GM20431 (cell line): ENCODE measurements around the gene DDX19B.
"Not testable (repeated sequence)": the region's sequence is repeated elsewhere in the genome, so short reads cannot be mapped to it uniquely, and the experiment has no call there.

ENCODE experiments used
- in situ Hi-C: fragments of 300-500 bp; cut with MseI, MboI; formaldehyde crosslinking; loops from one replicate; pipeline ENCODE4 v1.15.0; 2020; ENCODE audit warnings: low sequenced_read_pairs; ENCODE audit not compliant: unreplicated experiment

DDX19B gene

DNA sequence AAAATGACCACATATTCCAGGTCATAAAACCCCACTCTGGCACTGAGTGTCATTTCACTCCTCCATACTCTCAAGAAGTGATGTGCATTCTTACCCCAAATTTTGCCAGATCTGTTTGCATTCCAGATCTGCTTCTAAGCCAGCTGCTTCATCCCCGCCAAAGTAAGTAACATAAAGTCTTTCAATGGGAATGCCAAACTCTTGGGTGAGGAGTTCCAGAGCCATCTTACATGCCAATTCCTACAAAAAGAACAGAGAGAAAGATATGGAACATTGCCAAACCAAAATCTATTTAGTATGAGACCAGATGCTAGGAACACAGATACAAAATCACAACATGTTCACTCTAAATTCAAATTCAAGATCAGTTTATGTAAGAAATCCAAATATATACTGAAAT, 22.6 kb upstream of the DDX19B start:
- in situ Hi-C loops = no loop called here

- in situ Hi-C loops = not testable (repeated sequence)
Observed at GRCh38 chr16:70287304-70287971, 11.5 kb upstream of the DDX19B start.

GRCh38 chr16:70289229-70290094, 9.5 kb upstream of the DDX19B start, which contains the start of gene AARS1:
Gene AARS1 (minus strand): TSS chr16:70289506. CDS start chr16:70282763, 6,743 bp downstream.
- in situ Hi-C loops = no loop called here

DNA sequence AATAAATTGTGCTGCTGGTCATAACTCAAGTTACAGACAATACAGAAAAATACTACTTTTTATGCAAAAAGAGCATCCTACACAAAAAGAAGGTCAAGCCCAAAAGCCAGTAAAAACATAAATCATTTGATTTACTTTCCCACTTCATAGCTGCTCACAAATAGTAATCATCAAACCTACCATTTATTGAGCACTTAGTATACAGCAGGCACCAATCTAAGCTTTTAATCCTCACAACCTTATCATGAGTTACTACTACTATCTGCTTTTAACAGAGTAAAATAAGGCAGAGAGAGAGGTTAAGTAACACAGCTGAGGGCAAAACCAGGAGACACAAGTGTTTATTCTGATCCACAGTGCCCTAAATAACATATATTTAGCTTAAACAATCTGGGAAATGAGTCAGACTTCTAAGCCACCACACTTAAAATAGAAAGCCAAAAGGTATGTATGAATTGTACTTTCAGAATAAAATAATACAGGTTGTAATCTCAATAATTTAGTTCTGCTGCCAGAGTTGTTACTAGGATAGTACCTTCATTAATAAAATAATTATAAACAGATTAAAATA, 8.0 kb upstream of the DDX19B start:
- in situ Hi-C loops = no loop called here

GRCh38 chr16:70292148-70292547, 6.8 kb upstream of the DDX19B start:
- in situ Hi-C loops = not testable (repeated sequence)

DNA sequence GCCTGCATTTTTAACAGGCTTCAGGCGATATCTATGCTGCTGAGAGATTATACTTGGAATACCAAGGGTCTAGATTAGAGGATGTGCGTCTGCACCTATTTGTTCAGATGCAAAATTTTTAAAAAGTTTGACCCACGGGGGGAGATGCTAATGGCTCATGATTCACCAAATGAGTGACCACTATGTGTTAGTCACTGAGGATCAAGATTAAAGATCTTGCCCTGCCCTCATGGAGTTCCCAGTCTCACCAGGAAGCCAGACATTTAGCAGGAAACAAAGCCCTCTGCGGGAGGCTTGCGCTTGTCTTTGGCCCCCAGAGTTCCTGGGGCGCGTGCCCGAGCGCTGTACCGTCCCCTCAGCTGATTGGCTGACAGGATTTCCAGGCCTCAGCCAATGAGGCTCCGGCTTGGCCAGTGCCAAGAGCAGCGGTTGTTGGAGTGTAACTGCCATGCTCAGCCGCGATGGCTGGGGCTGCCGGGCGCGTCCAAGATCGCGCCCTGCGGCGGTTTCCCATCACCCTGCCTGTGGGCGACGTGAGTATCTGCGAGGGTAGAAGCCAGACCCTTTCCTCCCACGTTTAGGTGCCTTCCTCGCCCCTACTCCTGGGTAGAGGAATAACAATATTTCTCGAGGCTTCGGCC, 4.5 kb upstream of the DDX19B start:
- in situ Hi-C loops = no loop called here

- in situ Hi-C loops = no loop called here
Observed at GRCh38 chr16:70295634-70296033, 3.4 kb upstream of the DDX19B start.

GRCh38 chr16:70301121-70301520, 2.1 kb downstream of the DDX19B start:
- in situ Hi-C loops = no loop called here

DNA sequence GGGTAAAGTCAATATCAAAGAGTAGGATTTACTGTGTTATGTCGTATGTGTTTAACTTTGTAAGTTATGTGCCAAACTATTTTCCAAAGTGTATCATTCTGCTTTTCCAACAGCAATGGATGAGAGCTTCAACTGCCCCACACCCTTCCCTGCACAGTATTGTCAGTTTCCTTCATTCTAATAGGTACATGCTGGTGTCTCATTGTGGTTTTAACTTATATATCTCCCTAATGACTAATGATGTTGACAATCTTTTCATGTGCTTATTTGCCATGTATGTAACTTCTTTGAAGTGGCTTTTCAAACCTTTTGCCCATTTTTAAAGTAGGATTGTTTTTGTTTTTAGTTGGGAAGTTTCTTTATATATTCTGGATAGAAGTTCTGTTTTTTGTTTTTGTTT, 3.8 kb downstream of the DDX19B start:
- in situ Hi-C loops = no loop called here

GRCh38 chr16:70304892-70305448, 6.0 kb downstream of the DDX19B start:
- in situ Hi-C loops = no loop called here

DNA sequence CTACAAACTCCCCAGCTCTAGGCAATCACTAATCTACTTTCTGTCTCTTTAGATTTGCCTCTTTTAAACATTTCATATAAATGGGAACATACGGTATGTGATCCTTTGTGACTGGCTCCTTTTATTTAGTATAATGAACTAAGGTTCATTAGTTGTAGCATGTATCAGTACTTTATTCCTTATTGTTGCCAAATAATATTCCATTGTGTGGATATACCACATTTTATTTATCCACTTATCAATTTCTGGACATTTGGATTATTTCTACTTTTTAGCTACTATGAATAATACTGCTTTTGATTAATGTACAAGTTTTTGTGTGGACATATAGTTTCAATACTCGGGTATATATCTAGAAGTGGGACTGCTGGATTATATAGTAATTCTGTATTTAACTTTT, 7.9 kb downstream of the DDX19B start:
- in situ Hi-C loops = no loop called here

GRCh38 chr16:70307726-70308125, 8.7 kb downstream of the DDX19B start:
- in situ Hi-C loops = not testable (repeated sequence)

DNA sequence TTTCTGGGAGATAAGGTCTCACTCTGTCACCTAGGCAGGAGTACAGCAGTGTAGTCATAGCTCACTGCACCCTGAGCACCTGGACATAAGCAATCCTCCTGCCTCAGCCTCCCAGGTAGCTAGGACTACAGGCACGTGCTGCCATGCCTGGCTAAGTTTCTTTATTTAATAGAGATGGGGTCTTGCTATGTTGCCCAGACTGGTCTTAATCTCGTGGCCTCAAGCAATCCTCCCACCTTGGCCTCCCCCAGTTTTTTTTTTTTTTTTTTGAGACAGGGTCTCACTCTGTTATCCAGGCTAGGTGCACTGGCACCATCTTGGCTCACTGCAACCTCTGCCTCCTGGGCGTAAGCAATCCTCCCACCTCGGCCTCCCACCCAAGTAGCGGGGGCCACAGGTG, 21.1 kb downstream of the DDX19B start:
- in situ Hi-C loops = no loop called here

GRCh38 chr16:70324998-70325747, 26.2 kb downstream of the DDX19B start:
- in situ Hi-C loops = no loop called here

GRCh38 chr16:70331091-70331490, 32.1 kb downstream of the DDX19B start:
- in situ Hi-C loops = no loop called here

- in situ Hi-C loops = no loop called here
Observed at GRCh38 chr16:70331588-70332358, 32.8 kb downstream of the DDX19B start.

GRCh38 chr16:70332728-70333127, 33.7 kb downstream of the DDX19B start:
- in situ Hi-C loops = not testable (repeated sequence)

GRCh38 chr16:70337814-70338213, 38.8 kb downstream of the DDX19B start:
- in situ Hi-C loops = no loop called here

DNA sequence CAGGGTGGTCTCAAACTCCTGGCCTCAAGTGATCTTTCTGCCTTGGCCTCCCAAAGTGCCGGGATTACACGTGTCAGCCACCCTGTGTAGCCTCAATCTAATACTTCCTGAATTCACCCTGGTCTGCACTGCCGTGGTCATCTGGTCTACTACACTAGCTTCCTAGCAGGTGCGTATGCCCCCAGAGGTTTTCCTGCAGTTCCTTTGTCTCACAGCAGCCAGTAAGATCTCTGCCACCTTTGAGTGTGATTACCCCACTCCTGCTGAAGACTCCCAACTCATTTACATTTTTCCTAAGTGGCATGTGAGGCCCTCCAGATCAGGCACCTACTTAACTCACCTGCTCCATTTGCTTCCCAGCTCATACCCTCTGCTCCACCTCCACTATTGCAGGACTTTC, 42.6 kb downstream of the DDX19B start:
- in situ Hi-C loops = no loop called here
